Heart right ventricle (tissue), 16 donors: ENCODE measurements around the gene SLC35E1. TPM values are rescaled to one million over a fixed set of nuclear protein-coding genes. Genes with fewer than 3 reads are reported as not detected.
A peak's percentile ranks its signal among the peaks of the same experiment; 100 is the strongest.

ENCODE experiments used
- ATAC-seq, 8 donors: fragments of 200-7000 bp; cut with Tn5 transposase; one replicate each; pipeline ENCODE4 v1.9.1; 2020; ENCODE audit warnings: mild to moderate bottlenecking in 8 of 8, moderate library complexity in 8 of 8, moderate number of reproducible peaks in 1 of 8
- DNase-seq, 2 donors: peaks; one replicate each; pipeline ENCODE4 v3.0.0-alpha.2; 2020
- H3K27ac ChIP-seq, 10 donors: fragments of 200-600 bp; sonication (generic) in 2 of 10; one replicate each; pipeline versions ENCODE4 v1.5.0 to v1.8.0; 2020 to 2022; ENCODE audit warnings: mild to moderate bottlenecking in 3 of 10
- H3K27me3 ChIP-seq, 7 donors: fragments of 200-600 bp; one replicate each; pipeline ENCODE4 v1.8.0; 2021 to 2022; ENCODE audit warnings: mild to moderate bottlenecking in 2 of 7
- H3K36me3 ChIP-seq, 9 donors: fragments of 200-600 bp; sonication (generic) in 1 of 9; one replicate each; pipeline versions ENCODE4 v1.5.0 to v1.8.0; 2020 to 2022; ENCODE audit warnings: mild to moderate bottlenecking in 2 of 9
- H3K4me1 ChIP-seq, 9 donors: fragments of 200-600 bp; sonication (generic) in 1 of 9; one replicate each; pipeline versions ENCODE4 v1.5.0 to v1.8.0; 2020 to 2022; ENCODE audit warnings: mild to moderate bottlenecking in 4 of 9
- H3K4me3 ChIP-seq, 10 donors: fragments of 200-600 bp; sonication (generic) in 2 of 10; one replicate each; pipeline versions ENCODE4 v1.5.0 to v1.8.0; 2020 to 2022; ENCODE audit warnings: mild to moderate bottlenecking in 7 of 10, moderate library complexity in 2 of 10
- H3K9me3 ChIP-seq, 11 donors: fragments of 200-600 bp in 10 of 11; sonication (generic) in 2 of 11; one replicate each; pipeline versions ENCODE4 v1.5.0 to v1.8.0; 2013 to 2022; ENCODE audit warnings: mild to moderate bottlenecking in 2 of 11, control low read depth in 1 of 11, moderate library complexity in 1 of 11
- CTCF ChIP-seq, 9 donors: fragments of 200-600 bp; sonication (generic) in 2 of 9; IDR thresholded peaks; one replicate each; pipeline versions ENCODE4 v1.5.0 to v1.8.0; 2021 to 2022; ENCODE audit warnings: antibody characterized with exemption in 9 of 9, mild to moderate bottlenecking in 5 of 9, moderate library complexity in 1 of 9
- WGBS, 2 donors: extraction: QIAGEN DNeasy Blood & Tissue Kit; methylation state at CpG; one replicate each; pipeline ENCODE4 v1.1.7; 2013; ENCODE audit warnings: inconsistent platforms in 1 of 2; 5-methylcytosine and 5-hydroxymethylcytosine counted together
- intact Hi-C, 10 donors: fragments of 100-400 bp; cut with DNase I; formaldehyde crosslinking; loops; one replicate each; pipeline versions ENCODE4 v1.11.1 to v1.14.2; 2022
- polyA plus RNA-seq, 2 donors: library from polyadenylated mRNA; stranded (reverse); fragments of 200-250 nt; gene quantifications; one replicate each; pipeline ENCODE4 v1.2.3, GENCODE V29; 2013
- total RNA-seq, 10 donors: library from RNA; stranded (reverse); fragmentation: NEBNext Ultra II Directional in 3 of 10; extraction: Animal tissue kit (Norgen Biotek cat#: 25700) in 3 of 10; gene quantifications; one replicate each; pipeline versions ENCODE4 v1.2.1 to v1.2.4, GENCODE V29; 2021 to 2023
- donor health status: Arrhythmogenic right ventricular cardiomyopathy.
- donor health status: ischemic (EF 13 %, LVEDD 7.1; RV severe dilation, severe dysfunction).
- donor health status: healthy with polysubstance abuse.
- donor health status: DM: no; HTN: yes; CAD: no.
- donor health status: DM: no; HTN: no; CAD: no.
- donor health status: ischemic (EF 25% LVEDD 6.9; RV normal size, moderate dysfunction).
- donor health status: ischemic (EF 25% LVEDD 5.7; RV mildly dilated, moderate dysfunction).
- donor health status: healthy.
- donor health status: DM: yes; HTN: yes; CAD: no.
- donor health status: Ischemic cardiomyopathy.
- donor health status: ischemic (EF 35%, LVEDD 5.7; RV mildly dilated, moderate dysfunction).
- donor health status: nonischemic (EF 11% LVEDD 7.7; RV severe dilation, severe dysfunction).
- donor health status: DM: yes; HTN: yes; CAD: no.
- donor health status: PGD.
- donor health status: ischemic (EF 29% LVEDD 5.4; RV normal size, mild dysfunction).
- donor health status: nonischemic (EF 23%, LVEDD 6.1; RV moderate dilation, normal function).

The SLC35E1 gene
- total and polyA plus RNA-seq, 12 donors, result 20.8 to 29.0 (median 23.6) TPM

GRCh38 chr19:16605115-16605514 lies 32.9 kb upstream of the SLC35E1 start:
- no peak for DNase-seq
- Histone ChIP-seq H3K27me3 (no peaks in the 10 kb centered on the region), H3K36me3 (no peaks in the 10 kb centered on the region), H3K4me1 (peaks cover 25 to 86% (median 53%) of the 10 kb centered on the region in 9 donors), H3K27ac (no peak overlapping the region), H3K4me3 (no peak overlapping the region), H3K9me3 (no peaks in the 10 kb centered on the region)
- WGBS, 2 donors, result 92 to 93% methylated on average over 3 of the region's 3 CpGs
- ATAC-seq, result no peak
- no peak for TF ChIP-seq CTCF (IDR thresholded peaks at IDR 0.05)
- intact Hi-C loops, result no loop called here

- no peaks in the 10 kb centered on the region for H3K9me3 ChIP-seq
- no peak overlapping the region for H3K27ac ChIP-seq
- DNase-seq, result no peak
- H3K4me1 ChIP-seq, result peaks cover 25 to 86% (median 52%) of the 10 kb centered on the region in 9 donors
- ATAC-seq, result no peak
- no peak for TF ChIP-seq CTCF (IDR thresholded peaks at IDR 0.05)
- intact Hi-C loops, result no loop called here
- no peaks in the 10 kb centered on the region for H3K36me3 ChIP-seq
- no peaks in the 10 kb centered on the region for H3K27me3 ChIP-seq
- H3K4me3 ChIP-seq, result no peak overlapping the region
- 84 to 94% methylated on average over 6 of the region's 6 CpGs for WGBS, 2 donors
These were observed 32.4 kb upstream of the SLC35E1 start for GRCh38 chr19:16604615-16605014.

- Histone ChIP-seq H3K27ac (no peak overlapping the region), H3K4me1 (peaks cover 25 to 87% (median 65%) of the 10 kb centered on the region in 9 donors), H3K4me3 (no peak overlapping the region), H3K36me3 (no peaks in the 10 kb centered on the region), H3K27me3 (no peaks in the 10 kb centered on the region), H3K9me3 (no peaks in the 10 kb centered on the region)
- no peak for ATAC-seq
- intact Hi-C loops, result loop anchor here in 1 of 10 donors (1.0 kb wide), 1 partner anchor 21 kb away; no protein-coding TSS in a partner anchor
- WGBS, 2 donors, result 52 to 62% methylated on average over 3 of the region's 3 CpGs
- TF ChIP-seq CTCF (IDR thresholded peaks at IDR 0.05), result no peak
- no peak for DNase-seq
These were observed 30.9 kb upstream of the SLC35E1 start for GRCh38 chr19:16603090-16603489.

GRCh38 chr19:16601378-16602052 lies 29.3 kb upstream of the SLC35E1 start:
- peak in 1 of 2 donors; percentile 25 for DNase-seq
- H3K4me1 ChIP-seq, result peaks cover 21 to 86% (median 63%) of the 10 kb centered on the region in 9 donors
- 50 to 69% methylated on average over 20 of the region's 20 CpGs for WGBS, 2 donors

More at GRCh38 chr19:16601378-16602052, 29.3 kb upstream of the SLC35E1 start:
- no peak for TF ChIP-seq CTCF (IDR thresholded peaks at IDR 0.05)
- H3K27me3 ChIP-seq, result no peaks in the 10 kb centered on the region
- H3K9me3 ChIP-seq, result no peaks in the 10 kb centered on the region
- peak overlapping the region in 7 of 10 donors; percentile 15 to 60 (median 43) for H3K27ac ChIP-seq
- intact Hi-C loops, result no loop called here
- peak; percentile 18 to 68 (median 54) for ATAC-seq
- no peak overlapping the region for H3K4me3 ChIP-seq
- H3K36me3 ChIP-seq, result no peaks in the 10 kb centered on the region
